HepG2 (cell line): ENCODE results near the gene IGFBP6. TPM values are rescaled to one million over a fixed set of nuclear protein-coding genes. Genes with fewer than 3 reads are reported as not detected.

Source experiments
- ATAC-seq: fragments of 200-7000 bp; cut with Tn5 transposase; 3 replicates; pipeline ENCODE4 v1.9.1; 2020; ENCODE audit warnings: mild to moderate bottlenecking, moderate library complexity
- BruUV-seq: library from RNA; stranded (reverse); fragments of 400-500 nt; replicated peaks from 2 replicates; lab custom pipeline; 2021; lab: Mats Ljungman, UMichigan
- CTCF ChIA-PET: fragments of 300-600 bp; formaldehyde crosslinking; extraction: SDS; loops from one replicate; lab custom pipeline; 2021; ENCODE audit warnings: low total read pairs, inconsistent platforms, low intra/inter-chr PET ratio; lab: Yijun Ruan, JAX
- POLR2A ChIA-PET: fragments of 350-600 bp; sonication (Branson Sonifier 250); formaldehyde crosslinking; loops from one replicate; lab custom pipeline; 2020; ENCODE audit warnings: antibody characterized with exemption, inconsistent platforms; lab: Yijun Ruan, JAX
- DNase-seq: peaks from one replicate; pipeline ENCODE4 v3.0.0-alpha.2; 2015; ENCODE audit warnings: low spot score
- FAIRE-seq: peaks from 3 replicates; lab custom pipeline; 2011; peaks lifted over from hg19 to GRCh38; lab: Jason Lieb, UNC
- H2AFZ ChIP-seq: one replicate; pipeline ENCODE4 v1.6.1; 2011; ENCODE audit warnings: low read length, inconsistent platforms
- H3K27ac ChIP-seq: fragments of 300-600 bp; 3 replicates; pipeline ENCODE4 v1.8.0; 2011; ENCODE audit warnings: mixed run types, mild to moderate bottlenecking, mixed read lengths, low read length, inconsistent platforms; ENCODE audit not compliant: insufficient read depth; ENCODE audit errors: extremely low read length
- H3K27me3 ChIP-seq, 2 experiments: fragments of 200-600 bp in 1 of 2; 2 replicates in 1 of 2; 3 replicates in 1 of 2; pipeline versions ENCODE4 v1.6.0 to v1.8.0; 2011; ENCODE audit warnings: low read length in 2 of 2, mild to moderate bottlenecking in 2 of 2, moderate library complexity in 2 of 2, inconsistent platforms in 1 of 2; ENCODE audit not compliant: insufficient read depth in 2 of 2, control insufficient read depth in 1 of 2
- H3K36me3 ChIP-seq, 2 experiments: fragments of 200-600 bp in 1 of 2; replicated peaks in 1 of 2; 2 replicates in 1 of 2; 3 replicates in 1 of 2; pipeline versions ENCODE4 v1.5.1 to v1.8.0; 2011; ENCODE audit warnings: low read length in 2 of 2, inconsistent platforms in 1 of 2; ENCODE audit not compliant: insufficient read depth in 2 of 2, control insufficient read depth in 1 of 2
- H3K4me1 ChIP-seq: 2 replicates; pipeline ENCODE4 v1.5.1; 2012; ENCODE audit warnings: low read length, inconsistent platforms; ENCODE audit not compliant: insufficient read depth
- H3K4me2 ChIP-seq: 2 replicates; pipeline ENCODE4 v1.6.0; 2011; ENCODE audit warnings: low read depth, low read length, inconsistent platforms
- H3K4me3 ChIP-seq, 3 experiments: fragments of 200-600 bp in 1 of 3; sonication (generic), shearing (Covaris generic) in 1 of 3; replicated peaks in 1 of 3; 2 replicates each; pipeline ENCODE4 v1.5.1; 2011 to 2016; ENCODE audit warnings: low read length in 3 of 3, inconsistent platforms in 2 of 3, low read depth in 2 of 3, mild to moderate bottlenecking in 2 of 3, control low read depth in 1 of 3, mixed read lengths in 1 of 3; ENCODE audit not compliant: insufficient read depth in 1 of 3
- H3K79me2 ChIP-seq: one replicate; pipeline ENCODE4 v1.6.1; 2011; ENCODE audit warnings: low read length, inconsistent platforms; ENCODE audit not compliant: insufficient read depth
- H3K9ac ChIP-seq: 2 replicates; pipeline ENCODE4 v1.6.0; 2011; ENCODE audit warnings: mild to moderate bottlenecking, low read depth, low read length, inconsistent platforms; ENCODE audit not compliant: insufficient read depth
- H3K9me3 ChIP-seq: 2 replicates; pipeline ENCODE4 v1.5.1; 2012; ENCODE audit warnings: mild to moderate bottlenecking, low read length
- H4K20me1 ChIP-seq: 2 replicates; pipeline ENCODE4 v1.6.0; 2011; ENCODE audit warnings: inconsistent platforms, mild to moderate bottlenecking, low read length, moderate library complexity; ENCODE audit not compliant: insufficient read depth
- ATF7 ChIP-seq, 2 experiments: fragments of 450-650 bp in 1 of 2; sonication (generic) in 1 of 2; formaldehyde crosslinking in 1 of 2; IDR thresholded peaks; 2 replicates each; pipeline versions ENCODE4 v1.4.0 to v1.6.1; 2016 to 2020; ENCODE audit warnings: antibody characterized with exemption in 1 of 2, mild to moderate bottlenecking in 1 of 2, missing genetic modification reagents in 1 of 2
- ATM ChIP-seq: fragments of 450-650 bp; IDR thresholded peaks from 2 replicates; pipeline ENCODE4 v1.7.1; 2017; ENCODE audit warnings: mild to moderate bottlenecking, borderline replicate concordance
- BORCS8-MEF2B ChIP-seq: sonication (generic); formaldehyde crosslinking; IDR thresholded peaks from 2 replicates; pipeline ENCODE4 v1.8.0; 2022; ENCODE audit warnings: mild to moderate bottlenecking, missing genetic modification reagents
- HOXD1 ChIP-seq: sonication (generic); formaldehyde crosslinking; IDR thresholded peaks from 2 replicates; pipeline ENCODE4 v1.5.0; 2020; ENCODE audit warnings: missing genetic modification reagents
- MEIS1 ChIP-seq: sonication (generic); formaldehyde crosslinking; IDR thresholded peaks from 2 replicates; pipeline ENCODE4 v1.9.0; 2021; ENCODE audit warnings: mild to moderate bottlenecking, missing genetic modification reagents, moderate library complexity, borderline replicate concordance
- MXI1 ChIP-seq: IDR thresholded peaks from 3 replicates; pipeline ENCODE4 v1.6.1; 2012; ENCODE audit warnings: low read depth, low read length, inconsistent platforms, borderline replicate concordance
- POLR2G ChIP-seq: fragments of 200-400 bp; formaldehyde crosslinking; IDR thresholded peaks from 2 replicates; pipeline ENCODE4 v1.6.1; 2018; ENCODE audit warnings: mild to moderate bottlenecking, low read depth, low read length, moderate library complexity
- RBFOX2 ChIP-seq: fragments of 200-400 bp; formaldehyde crosslinking; IDR thresholded peaks from 2 replicates; pipeline ENCODE4 v1.6.1; 2017; ENCODE audit warnings: low read depth, mild to moderate bottlenecking, low read length
- SIN3A ChIP-seq: IDR thresholded peaks from 2 replicates; pipeline ENCODE4 v1.6.1; 2011; ENCODE audit warnings: low read depth, mild to moderate bottlenecking, control low read depth, low read length, borderline replicate concordance
- STAT5B ChIP-seq: sonication (generic); formaldehyde crosslinking; IDR thresholded peaks from 2 replicates; pipeline ENCODE4 v1.4.0; 2020; ENCODE audit warnings: missing genetic modification reagents
- ZFP90 ChIP-seq: sonication (generic); formaldehyde crosslinking; IDR thresholded peaks from 2 replicates; pipeline ENCODE4 v1.8.0; 2022; ENCODE audit warnings: missing genetic modification reagents, mild to moderate bottlenecking, inconsistent platforms, borderline replicate concordance
- ZKSCAN1 ChIP-seq: fragments of 150-350 bp; IDR thresholded peaks from 2 replicates; pipeline ENCODE4 v1.6.1; 2014; ENCODE audit warnings: low read length
- ZNF432 ChIP-seq: sonication (generic); formaldehyde crosslinking; IDR thresholded peaks from 2 replicates; pipeline ENCODE4 v1.5.0; 2020; ENCODE audit warnings: missing genetic modification reagents, mild to moderate bottlenecking, borderline replicate concordance
- ZNF792 ChIP-seq: IDR thresholded peaks from 2 replicates; pipeline ENCODE4 v1.6.1; 2016
- ZNF879 ChIP-seq: sonication (generic); formaldehyde crosslinking; IDR thresholded peaks from 2 replicates; pipeline ENCODE4 v1.8.1; 2023; ENCODE audit warnings: missing genetic modification reagents
- WGBS: methylation state at CpG from one replicate; pipeline ENCODE4 v1.1.6; 2017; ENCODE audit warnings: low lambda C conversion rate; 5-methylcytosine and 5-hydroxymethylcytosine counted together
- in situ Hi-C: cut with HindIII; loops from 2 replicates; pipeline ENCODE4 v1.10.0; 2017; ENCODE audit warnings: low pct_unique_long_range_greater_than_20kb; ENCODE audit not compliant: extremely low pct_ligation_motif_present
- intact Hi-C: fragments of 100-400 bp; cut with micrococcal nuclease; formaldehyde crosslinking; loops from one replicate; pipeline ENCODE4 v1.10.0; 2022; ENCODE audit not compliant: unreplicated experiment
- polyA plus RNA-seq, 8 experiments: library from polyadenylated mRNA; depleted of rRNA in 3 of 8; stranded (reverse) in 7 of 8; unstranded in 1 of 8; fragments of >200 nt; fragmentation: Illumina TruSeq in 4 of 8; extraction: Trizol in 4 of 8; gene quantifications; 2 replicates each; pipeline versions ENCODE4 v1.2.1 to v1.2.3, GENCODE V29; 2011 to 2016; ENCODE audit warnings: low read depth in 4 of 8, missing spikeins in 1 of 8, mixed read lengths in 1 of 8; ENCODE audit not compliant: insufficient read depth in 1 of 8
- total RNA-seq, 5 experiments: library from RNA; depleted of rRNA; stranded (reverse); fragments of >200 nt; fragmentation: Illumina TruSeq; extraction: Trizol; gene quantifications; 2 replicates each; pipeline ENCODE4 v1.2.3, GENCODE V29; 2016; ENCODE audit warnings: low read depth in 1 of 5
- TF ChIP-seq, protein P1 (sequence below): IDR thresholded peaks from 2 replicates; pipeline ENCODE4 v1.6.1; 2016; ENCODE audit warnings: low read depth, missing genetic modification reagents, missing compliant biosample characterization
- TF ChIP-seq, protein P2 (sequence below): fragments of 450-650 bp; IDR thresholded peaks from 2 replicates; pipeline ENCODE4 v1.6.1; 2016

IGFBP6 gene
- total and polyA plus RNA-seq, 2 of the 13 experiments (the other 11 are each of a cell fraction or from before 2014, with no cell fraction given) = 3.9 to 25.2 TPM

DNA sequence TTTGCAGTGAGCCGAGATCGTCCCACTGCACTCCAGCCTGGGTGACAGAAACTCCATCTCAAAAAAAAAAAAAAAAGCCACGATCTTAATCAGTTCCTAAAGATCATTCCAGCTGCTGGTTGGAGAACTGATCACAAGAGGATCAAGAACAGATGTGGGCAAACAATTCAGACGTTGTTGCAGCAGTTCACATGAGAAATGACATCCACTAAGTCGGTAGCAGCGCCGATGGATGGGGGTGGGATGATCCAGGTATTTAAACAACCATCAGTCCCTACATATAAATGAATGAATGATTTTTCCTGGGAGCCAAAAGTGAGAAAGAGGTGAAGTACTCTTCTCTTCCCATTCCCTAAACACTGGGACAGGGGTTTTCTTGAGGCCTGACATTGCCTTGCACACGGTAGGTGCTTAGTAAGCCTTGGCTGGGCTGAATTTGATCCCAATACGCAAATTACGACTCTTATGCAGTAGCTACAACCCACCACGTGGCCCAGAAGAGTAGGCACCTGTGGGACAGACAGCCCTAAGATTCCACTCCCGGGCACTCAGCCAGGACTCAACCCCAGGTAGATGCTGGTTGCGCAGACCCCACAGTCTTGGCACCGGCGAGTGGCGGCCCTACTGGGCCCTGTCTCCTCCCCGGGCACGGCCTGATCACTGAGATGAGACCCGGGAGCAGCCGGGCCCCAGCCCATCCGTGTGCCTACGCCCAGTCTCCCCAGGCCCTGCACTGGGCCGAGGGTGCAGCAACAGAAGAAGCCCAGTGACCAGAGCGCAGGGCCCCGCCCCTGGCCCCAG, 18.8 kb upstream of the IGFBP6 start:
- Histone ChIP-seq H3K36me3 (peaks cover 1 to 12% of the 10 kb centered on the region in 2 experiments; a peak in 1 of 5 replicates), H3K27me3 (no peaks in the 10 kb centered on the region; a peak in 1 of 5 replicates), H4K20me1 (no peaks in the 10 kb centered on the region), H2AFZ (peak overlapping the region; percentile 39), H3K9me3 (no peaks in the 10 kb centered on the region), H3K9ac (peak overlapping the region; percentile 83), H3K4me1 (peaks cover 60% of the 10 kb centered on the region), H3K4me3 (peak overlapping the region; percentile 72 to 89 (median 73)), H3K79me2 (no peaks in the 10 kb centered on the region), H3K4me2 (peak overlapping the region; percentile 84), H3K27ac (peak overlapping the region; percentile 84)
- TSS peak; percentile 89 for BruUV-seq
- ChIA-PET CTCF (no interaction called here), POLR2A (interaction anchor here (0.7 to 3.6 kb wide), 30 partner anchors 11 to 422 kb away, joined by 3 to 102 read pairs (median 7); partner anchors contain the start of genes AAAS, CSAD, EIF4B and IGFBP6)
- 37% methylated on average over 10 of the region's 25 CpGs for WGBS
- ATAC-seq (peak; percentile 34; the same call in 2 of the 3 replicates), FAIRE-seq (no peak), DNase-seq (no peak)
- in situ Hi-C loops = no loop called here
- intact Hi-C loops = loop anchor here (2.0 kb wide), 1 partner anchor 20 kb away; no protein-coding TSS in a partner anchor
- no peak for TF ChIP-seq HOXD1 (CRISPR knock-in tag)
- no peak for TF ChIP-seq ZKSCAN1
- peak; percentile 1; the same call in 1 of the 2 replicates for TF ChIP-seq ZNF792 (CRISPR knock-in tag)
- 0 out of 2 replicates have a peak, but pooled peaks have one; percentile 44 for TF ChIP-seq MEIS1 (CRISPR knock-in tag)
- no peak for TF ChIP-seq ATF7 (IDR thresholded peaks at IDR 0.05)
- no peak for TF ChIP-seq ATF7 (CRISPR knock-in tag; IDR thresholded peaks at IDR 0.05)
- TF ChIP-seq, protein P1, sequence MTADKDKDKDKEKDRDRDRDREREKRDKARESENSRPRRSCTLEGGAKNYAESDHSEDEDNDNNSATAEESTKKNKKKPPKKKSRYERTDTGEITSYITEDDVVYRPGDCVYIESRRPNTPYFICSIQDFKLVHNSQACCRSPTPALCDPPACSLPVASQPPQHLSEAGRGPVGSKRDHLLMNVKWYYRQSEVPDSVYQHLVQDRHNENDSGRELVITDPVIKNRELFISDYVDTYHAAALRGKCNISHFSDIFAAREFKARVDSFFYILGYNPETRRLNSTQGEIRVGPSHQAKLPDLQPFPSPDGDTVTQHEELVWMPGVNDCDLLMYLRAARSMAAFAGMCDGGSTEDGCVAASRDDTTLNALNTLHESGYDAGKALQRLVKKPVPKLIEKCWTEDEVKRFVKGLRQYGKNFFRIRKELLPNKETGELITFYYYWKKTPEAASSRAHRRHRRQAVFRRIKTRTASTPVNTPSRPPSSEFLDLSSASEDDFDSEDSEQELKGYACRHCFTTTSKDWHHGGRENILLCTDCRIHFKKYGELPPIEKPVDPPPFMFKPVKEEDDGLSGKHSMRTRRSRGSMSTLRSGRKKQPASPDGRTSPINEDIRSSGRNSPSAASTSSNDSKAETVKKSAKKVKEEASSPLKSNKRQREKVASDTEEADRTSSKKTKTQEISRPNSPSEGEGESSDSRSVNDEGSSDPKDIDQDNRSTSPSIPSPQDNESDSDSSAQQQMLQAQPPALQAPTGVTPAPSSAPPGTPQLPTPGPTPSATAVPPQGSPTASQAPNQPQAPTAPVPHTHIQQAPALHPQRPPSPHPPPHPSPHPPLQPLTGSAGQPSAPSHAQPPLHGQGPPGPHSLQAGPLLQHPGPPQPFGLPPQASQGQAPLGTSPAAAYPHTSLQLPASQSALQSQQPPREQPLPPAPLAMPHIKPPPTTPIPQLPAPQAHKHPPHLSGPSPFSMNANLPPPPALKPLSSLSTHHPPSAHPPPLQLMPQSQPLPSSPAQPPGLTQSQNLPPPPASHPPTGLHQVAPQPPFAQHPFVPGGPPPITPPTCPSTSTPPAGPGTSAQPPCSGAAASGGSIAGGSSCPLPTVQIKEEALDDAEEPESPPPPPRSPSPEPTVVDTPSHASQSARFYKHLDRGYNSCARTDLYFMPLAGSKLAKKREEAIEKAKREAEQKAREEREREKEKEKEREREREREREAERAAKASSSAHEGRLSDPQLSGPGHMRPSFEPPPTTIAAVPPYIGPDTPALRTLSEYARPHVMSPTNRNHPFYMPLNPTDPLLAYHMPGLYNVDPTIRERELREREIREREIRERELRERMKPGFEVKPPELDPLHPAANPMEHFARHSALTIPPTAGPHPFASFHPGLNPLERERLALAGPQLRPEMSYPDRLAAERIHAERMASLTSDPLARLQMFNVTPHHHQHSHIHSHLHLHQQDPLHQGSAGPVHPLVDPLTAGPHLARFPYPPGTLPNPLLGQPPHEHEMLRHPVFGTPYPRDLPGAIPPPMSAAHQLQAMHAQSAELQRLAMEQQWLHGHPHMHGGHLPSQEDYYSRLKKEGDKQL (CRISPR knock-in tag) = no peak
- TF ChIP-seq BORCS8-MEF2B (CRISPR knock-in tag) = no peak
- TF ChIP-seq STAT5B (CRISPR knock-in tag) = 0 out of 2 replicates have a peak, but pooled peaks have one; percentile 45
- 0 out of 3 replicates have a peak, but pooled peaks have one; percentile 16 for TF ChIP-seq MXI1
- TF ChIP-seq, protein P2, sequence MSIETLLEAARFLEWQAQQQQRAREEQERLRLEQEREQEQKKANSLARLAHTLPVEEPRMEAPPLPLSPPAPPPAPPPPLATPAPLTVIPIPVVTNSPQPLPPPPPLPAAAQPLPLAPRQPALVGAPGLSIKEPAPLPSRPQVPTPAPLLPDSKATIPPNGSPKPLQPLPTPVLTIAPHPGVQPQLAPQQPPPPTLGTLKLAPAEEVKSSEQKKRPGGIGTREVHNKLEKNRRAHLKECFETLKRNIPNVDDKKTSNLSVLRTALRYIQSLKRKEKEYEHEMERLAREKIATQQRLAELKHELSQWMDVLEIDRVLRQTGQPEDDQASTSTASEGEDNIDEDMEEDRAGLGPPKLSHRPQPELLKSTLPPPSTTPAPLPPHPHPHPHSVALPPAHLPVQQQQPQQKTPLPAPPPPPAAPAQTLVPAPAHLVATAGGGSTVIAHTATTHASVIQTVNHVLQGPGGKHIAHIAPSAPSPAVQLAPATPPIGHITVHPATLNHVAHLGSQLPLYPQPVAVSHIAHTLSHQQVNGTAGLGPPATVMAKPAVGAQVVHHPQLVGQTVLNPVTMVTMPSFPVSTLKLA = peak; percentile 78
- TF ChIP-seq POLR2G = peak; percentile 80
- TF ChIP-seq RBFOX2 = peak; percentile 64; the same call in 1 of the 2 replicates
- no peak for TF ChIP-seq ZFP90 (CRISPR knock-in tag)
- TF ChIP-seq SIN3A = 0 out of 2 replicates have a peak, but pooled peaks have one; percentile 31
- TF ChIP-seq ZNF879 = no peak
- no peak for TF ChIP-seq ZNF432 (CRISPR knock-in tag)
- no peak for TF ChIP-seq ATM
